Left ventricle myocardium inferior (tissue), 1 donor: ENCODE results near the gene MTF2. TPM values are rescaled to one million over a fixed set of nuclear protein-coding genes. Genes with fewer than 3 reads are reported as not detected.

Experiments
- DNase-seq: peaks from one replicate; pipeline ENCODE4 v3.0.0-alpha.2; 2020
- H3K27ac ChIP-seq: fragments of 200-600 bp; replicated peaks from 2 replicates; pipeline ENCODE4 v1.8.0; 2021
- H3K27me3 ChIP-seq: fragments of 200-600 bp; 2 replicates; pipeline ENCODE4 v1.8.0; 2021; ENCODE audit warnings: low read depth
- H3K36me3 ChIP-seq: fragments of 200-600 bp; 2 replicates; pipeline ENCODE4 v1.8.0; 2021
- H3K4me1 ChIP-seq: fragments of 200-600 bp; 2 replicates; pipeline ENCODE4 v1.8.0; 2021
- H3K4me3 ChIP-seq: fragments of 200-600 bp; 2 replicates; pipeline ENCODE4 v1.8.0; 2021; ENCODE audit warnings: mild to moderate bottlenecking, moderate library complexity
- H3K9me3 ChIP-seq: fragments of 200-600 bp; replicated peaks from 2 replicates; pipeline ENCODE4 v1.8.0; 2021
- intact Hi-C: fragments of 100-400 bp; cut with micrococcal nuclease; formaldehyde crosslinking; loops from one replicate; pipeline ENCODE4 v1.11.0; 2022
- total RNA-seq: library from RNA; stranded (reverse); fragmentation: NEBNext Ultra II Directional; extraction: Animal tissue kit (Norgen Biotek cat#: 25700); gene quantifications from one replicate; pipeline ENCODE4 v1.2.1, GENCODE V29; 2021
- TF ChIP-seq, protein P1 (sequence below): fragments of 200-600 bp; IDR thresholded peaks from 2 replicates; pipeline ENCODE4 v1.8.0; 2021; ENCODE audit warnings: antibody characterized with exemption, mild to moderate bottlenecking, borderline replicate concordance
- donor health status: DM: no; HTN: yes; CAD: no; lungs with severe emphysema.

The MTF2 gene
- total RNA-seq, 1 donor from 2014 or later = 5.6 TPM

DNA sequence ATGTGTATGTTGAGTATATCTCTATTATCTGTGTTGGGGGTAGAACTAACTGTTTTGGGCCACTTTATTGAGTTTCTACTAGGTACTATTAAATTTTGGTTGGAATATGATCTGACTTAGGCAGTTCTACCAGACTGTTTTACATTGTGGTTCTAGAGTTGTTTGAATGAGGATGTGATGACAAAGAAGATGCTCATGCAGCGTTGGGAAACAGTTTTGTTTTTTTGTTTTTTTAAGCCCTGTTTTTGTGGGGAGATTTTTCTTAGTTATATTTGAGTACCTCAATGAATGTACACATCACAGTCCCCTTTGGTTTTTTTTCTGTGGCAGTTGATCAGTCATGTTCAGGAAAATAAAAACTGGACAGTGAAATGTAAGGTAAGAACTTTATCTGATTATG lies 61.0 kb downstream of the MTF2 start:
- Histone ChIP-seq H3K4me3 (no peak overlapping the region), H3K36me3 (peaks cover 35% of the 10 kb centered on the region)
- intact Hi-C loops = no loop called here

DNA sequence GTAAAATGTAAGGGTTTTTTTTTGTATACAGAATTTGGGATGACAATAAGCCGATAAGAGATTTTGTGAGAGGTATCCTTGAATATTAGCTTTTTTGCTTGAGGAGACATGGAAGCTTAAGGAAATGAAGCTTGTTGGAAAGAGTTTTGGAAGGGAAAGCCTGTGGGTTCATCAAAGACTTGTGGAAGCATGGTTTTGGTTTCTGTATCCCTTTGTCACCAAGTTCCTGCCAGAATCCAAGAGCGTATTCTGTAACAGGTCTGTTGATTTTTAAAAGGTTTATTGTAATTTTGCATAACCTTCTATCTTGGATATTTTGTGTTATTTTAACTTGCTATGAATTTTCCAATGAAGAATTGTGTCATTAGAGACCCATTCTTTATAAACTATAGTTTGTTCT lies 63.1 kb downstream of the MTF2 start:
- intact Hi-C loops = no loop called here
- Histone ChIP-seq H3K9me3 (no peaks in the 10 kb centered on the region), H3K4me3 (no peak overlapping the region), H3K27me3 (no peaks in the 10 kb centered on the region), H3K27ac (no peak overlapping the region), H3K4me1 (no peaks in the 10 kb centered on the region), H3K36me3 (peaks cover 16% of the 10 kb centered on the region)
- DNase-seq = no peak
- TF ChIP-seq, protein P1, sequence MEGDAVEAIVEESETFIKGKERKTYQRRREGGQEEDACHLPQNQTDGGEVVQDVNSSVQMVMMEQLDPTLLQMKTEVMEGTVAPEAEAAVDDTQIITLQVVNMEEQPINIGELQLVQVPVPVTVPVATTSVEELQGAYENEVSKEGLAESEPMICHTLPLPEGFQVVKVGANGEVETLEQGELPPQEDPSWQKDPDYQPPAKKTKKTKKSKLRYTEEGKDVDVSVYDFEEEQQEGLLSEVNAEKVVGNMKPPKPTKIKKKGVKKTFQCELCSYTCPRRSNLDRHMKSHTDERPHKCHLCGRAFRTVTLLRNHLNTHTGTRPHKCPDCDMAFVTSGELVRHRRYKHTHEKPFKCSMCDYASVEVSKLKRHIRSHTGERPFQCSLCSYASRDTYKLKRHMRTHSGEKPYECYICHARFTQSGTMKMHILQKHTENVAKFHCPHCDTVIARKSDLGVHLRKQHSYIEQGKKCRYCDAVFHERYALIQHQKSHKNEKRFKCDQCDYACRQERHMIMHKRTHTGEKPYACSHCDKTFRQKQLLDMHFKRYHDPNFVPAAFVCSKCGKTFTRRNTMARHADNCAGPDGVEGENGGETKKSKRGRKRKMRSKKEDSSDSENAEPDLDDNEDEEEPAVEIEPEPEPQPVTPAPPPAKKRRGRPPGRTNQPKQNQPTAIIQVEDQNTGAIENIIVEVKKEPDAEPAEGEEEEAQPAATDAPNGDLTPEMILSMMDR = no peak

More for the DNA sequence above, 61.0 kb downstream of the MTF2 start:
- Histone ChIP-seq H3K27me3 (no peaks in the 10 kb centered on the region), H3K27ac (no peak overlapping the region), H3K4me1 (no peaks in the 10 kb centered on the region), H3K9me3 (no peaks in the 10 kb centered on the region)
- DNase-seq = no peak
- TF ChIP-seq, protein P1 = no peak

DNA sequence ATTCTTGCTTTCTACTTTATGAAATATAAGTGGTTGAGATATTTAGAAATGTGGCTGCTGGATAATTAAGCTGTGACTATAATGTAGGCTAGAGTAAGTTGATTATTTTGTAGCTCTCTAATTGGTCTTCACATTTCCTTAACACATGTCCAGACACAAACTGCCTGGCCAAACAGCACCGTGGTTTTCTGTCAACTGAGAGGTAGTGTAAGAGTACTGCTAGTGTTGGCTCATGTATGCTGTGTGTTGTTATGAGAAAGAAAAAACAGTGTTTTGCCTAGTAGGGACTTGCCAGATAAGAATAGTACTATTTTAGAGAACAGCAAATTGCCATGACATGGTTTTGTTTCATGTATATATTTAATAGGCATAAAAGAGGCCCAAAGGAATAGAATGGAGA lies 64.1 kb downstream of the MTF2 start:
- Histone ChIP-seq H3K27ac (no peak overlapping the region), H3K4me1 (peaks cover 9% of the 10 kb centered on the region), H3K4me3 (no peak overlapping the region), H3K36me3 (peaks cover 6% of the 10 kb centered on the region), H3K27me3 (no peaks in the 10 kb centered on the region), H3K9me3 (no peaks in the 10 kb centered on the region)
- intact Hi-C loops = no loop called here
- TF ChIP-seq, protein P1 = no peak
- DNase-seq = no peak

DNA sequence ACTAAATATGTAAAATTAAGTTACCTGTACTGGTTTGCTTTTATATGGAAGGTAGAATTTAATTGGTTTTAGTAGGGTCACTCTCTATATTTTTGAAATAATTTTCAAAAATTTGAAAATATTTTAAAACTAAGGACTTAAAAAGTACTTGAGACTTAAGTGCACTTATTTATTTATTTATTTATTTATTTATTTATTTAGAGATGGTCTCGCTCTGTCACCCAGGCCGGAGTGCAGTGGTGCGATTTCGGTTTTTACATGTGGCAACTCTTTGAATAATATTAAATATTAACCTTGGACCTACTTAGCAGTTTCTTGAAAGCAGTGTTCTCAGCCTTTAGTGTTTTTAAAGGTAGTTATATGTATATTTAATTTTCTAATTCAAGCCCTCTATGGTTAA lies 64.7 kb downstream of the MTF2 start:
- H3K36me3 ChIP-seq = peaks cover 10% of the 10 kb centered on the region
- H3K27me3 ChIP-seq = no peaks in the 10 kb centered on the region
- H3K4me3 ChIP-seq = no peak overlapping the region
- no peak for DNase-seq
- no peak overlapping the region for H3K27ac ChIP-seq
- peaks cover 10% of the 10 kb centered on the region for H3K4me1 ChIP-seq
- intact Hi-C loops = no loop called here
- no peaks in the 10 kb centered on the region for H3K9me3 ChIP-seq
- TF ChIP-seq, protein P1 = no peak

DNA sequence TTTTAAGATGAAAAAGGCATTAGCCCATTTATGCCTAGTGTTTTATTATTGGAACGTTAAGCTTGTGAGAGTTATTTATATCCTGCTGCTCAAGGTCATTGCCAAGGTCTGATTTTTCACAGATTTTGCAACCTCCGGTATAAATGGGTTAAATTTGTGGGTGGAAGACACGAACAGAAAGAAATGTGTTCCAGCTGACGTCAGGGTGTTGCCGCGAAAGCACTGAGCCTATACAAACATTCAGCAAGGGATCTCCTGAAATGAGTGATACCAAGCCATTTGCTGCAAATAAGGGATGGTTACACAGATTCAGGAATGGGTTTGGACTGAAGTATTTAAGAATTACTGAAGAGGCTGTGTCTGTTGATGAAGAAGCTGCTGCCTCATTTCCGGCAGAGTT lies 68.9 kb downstream of the MTF2 start:
- Histone ChIP-seq H3K4me1 (peaks cover 10% of the 10 kb centered on the region), H3K27ac (no peak overlapping the region), H3K27me3 (no peaks in the 10 kb centered on the region), H3K4me3 (no peak overlapping the region), H3K36me3 (peaks cover 39% of the 10 kb centered on the region), H3K9me3 (no peaks in the 10 kb centered on the region)
- TF ChIP-seq, protein P1 = no peak
- DNase-seq = no peak
- intact Hi-C loops = no loop called here

DNA sequence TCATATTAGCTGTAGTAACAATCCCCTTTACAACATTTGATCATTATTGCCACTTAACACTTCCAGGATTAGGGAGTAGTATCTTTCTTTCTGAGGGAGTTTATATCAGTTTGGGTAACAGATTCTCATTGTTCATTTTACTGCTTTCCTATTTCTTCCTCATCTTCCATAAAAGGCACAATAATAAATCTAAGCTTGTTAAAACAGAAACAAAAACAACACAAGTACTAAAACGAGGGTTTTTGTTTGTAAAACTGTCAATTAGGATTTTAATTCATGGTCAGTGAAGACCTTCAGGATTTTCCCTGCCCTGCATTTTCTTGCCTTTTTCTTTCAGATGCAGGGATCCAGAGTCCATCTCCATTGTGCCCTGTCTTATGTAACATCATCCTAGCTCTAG lies 71.6 kb downstream of the MTF2 start:
- DNase-seq = no peak
- Histone ChIP-seq H3K27me3 (no peaks in the 10 kb centered on the region), H3K4me3 (no peak overlapping the region), H3K9me3 (no peaks in the 10 kb centered on the region), H3K4me1 (peaks cover 17% of the 10 kb centered on the region), H3K27ac (no peak overlapping the region), H3K36me3 (peaks cover 62% of the 10 kb centered on the region)
- intact Hi-C loops = no loop called here
- TF ChIP-seq, protein P1 = no peak
